Keratinocyte (primary cell): ENCODE measurements around the gene WEE2. TPM values are rescaled to one million over a fixed set of nuclear protein-coding genes. Genes with fewer than 3 reads are reported as not detected.

ENCODE experiments used
- DNase-seq: peaks from one replicate; pipeline ENCODE4 v3.0.0-alpha.2; 2011; ENCODE audit warnings: low read depth, missing footprints, low spot score
- FAIRE-seq: peaks from 2 replicates; lab custom pipeline; 2011; peaks lifted over from hg19 to GRCh38; lab: Jason Lieb, UNC
- H2AFZ ChIP-seq: 2 replicates; pipeline ENCODE4 v1.6.0; 2012; ENCODE audit warnings: low read length, control low read depth, inconsistent platforms; ENCODE audit not compliant: control insufficient read depth
- H3K27ac ChIP-seq: 2 replicates; pipeline ENCODE4 v1.5.1; 2011; ENCODE audit warnings: low read length; ENCODE audit not compliant: control insufficient read depth, insufficient read depth
- H3K27me3 ChIP-seq: 3 replicates; pipeline ENCODE4 v1.6.0; 2011; ENCODE audit warnings: low read length; ENCODE audit not compliant: control insufficient read depth, insufficient read depth; ENCODE audit errors: extremely low read depth
- H3K36me3 ChIP-seq, 2 experiments: 2 replicates in 1 of 2; 3 replicates in 1 of 2; pipeline ENCODE4 v1.5.1; 2011; ENCODE audit warnings: low read length in 2 of 2, mild to moderate bottlenecking in 1 of 2; ENCODE audit not compliant: control insufficient read depth in 2 of 2, insufficient read depth in 2 of 2; ENCODE audit errors: extremely low read depth in 1 of 2
- H3K4me1 ChIP-seq: 3 replicates; pipeline ENCODE4 v1.5.1; 2011; ENCODE audit warnings: low read length; ENCODE audit not compliant: control insufficient read depth, insufficient read depth; ENCODE audit errors: extremely low read depth
- H3K4me2 ChIP-seq: 3 replicates; pipeline ENCODE4 v1.6.0; 2011; ENCODE audit warnings: low read depth, low read length; ENCODE audit not compliant: control insufficient read depth, insufficient read depth; ENCODE audit errors: extremely low read depth
- H3K4me3 ChIP-seq, 3 experiments: fragments of 200-600 bp in 1 of 3; sonication (generic) in 1 of 3; 2 replicates in 2 of 3; 3 replicates in 1 of 3; pipeline ENCODE4 v1.5.1; 2011 to 2016; ENCODE audit warnings: low read length in 3 of 3, mild to moderate bottlenecking in 3 of 3, control low read depth in 2 of 3, inconsistent platforms in 1 of 3, low read depth in 1 of 3, mixed read lengths in 1 of 3, mixed run types in 1 of 3, moderate library complexity in 1 of 3; ENCODE audit not compliant: control insufficient read depth in 2 of 3, insufficient read depth in 2 of 3; ENCODE audit errors: extremely low read depth in 1 of 3
- H3K79me2 ChIP-seq: 2 replicates; pipeline ENCODE4 v1.6.0; 2012; ENCODE audit warnings: low read length; ENCODE audit not compliant: control insufficient read depth, insufficient read depth
- H3K9ac ChIP-seq: 3 replicates; pipeline ENCODE4 v1.6.0; 2011; ENCODE audit warnings: low read length; ENCODE audit not compliant: control insufficient read depth, insufficient read depth; ENCODE audit errors: extremely low read depth
- H3K9me1 ChIP-seq: 3 replicates; pipeline ENCODE4 v1.6.0; 2011; ENCODE audit warnings: low read length; ENCODE audit not compliant: control insufficient read depth, insufficient read depth; ENCODE audit errors: extremely low read depth
- H3K9me3 ChIP-seq: 2 replicates; pipeline ENCODE4 v1.5.1; 2012; ENCODE audit warnings: low read depth, low read length; ENCODE audit not compliant: control insufficient read depth
- H4K20me1 ChIP-seq: 3 replicates; pipeline ENCODE4 v1.6.0; 2011; ENCODE audit warnings: low read length; ENCODE audit not compliant: control insufficient read depth, insufficient read depth; ENCODE audit errors: extremely low read depth
- EZH2 ChIP-seq: IDR thresholded peaks from one replicate; pipeline ENCODE4 v1.6.1; 2012; ENCODE audit warnings: inconsistent platforms, mild to moderate bottlenecking, low read length, moderate library complexity
- dilution Hi-C: fragments of 300-500 bp; cut with MboI; formaldehyde crosslinking; loops from one replicate; pipeline ENCODE4 v1.7.0; 2020; ENCODE audit warnings: low sequenced_read_pairs; ENCODE audit not compliant: extremely low pct_ligation_motif_present
- polyA plus RNA-seq, 5 experiments: library from polyadenylated mRNA; depleted of rRNA in 3 of 5; stranded (reverse) in 3 of 5; stranded (forward) in 1 of 5; unstranded in 1 of 5; fragments of >200 nt; gene quantifications; 1 replicate in 1 of 5; 2 replicates in 3 of 5; 3 replicates in 1 of 5; pipeline versions ENCODE4 v1.2.1 to v1.2.3, GENCODE V29; 2011 to 2012; ENCODE audit warnings: missing spikeins in 2 of 5, low read depth in 1 of 5, low replicate concordance in 1 of 5
- TF ChIP-seq, protein P1 (sequence below), 3 experiments: IDR thresholded peaks in 1 of 3; conservative IDR thresholded peaks in 1 of 3; optimal IDR thresholded peaks in 1 of 3; 2 replicates in 2 of 3; 3 replicates in 1 of 3; pipeline versions ENCODE3 to v1.5.1; 2011; ENCODE audit warnings: low read length in 3 of 3, mild to moderate bottlenecking in 3 of 3, moderate library complexity in 2 of 3, control low read depth in 1 of 3, inconsistent platforms in 1 of 3; ENCODE audit not compliant: insufficient read depth in 2 of 3; ENCODE audit errors: extremely low read depth in 1 of 3

Gene WEE2
- polyA plus RNA-seq, 1 donor (not counting 4 experiments of a cell fraction or from before 2014, with no cell fraction given) = not detected

DNA sequence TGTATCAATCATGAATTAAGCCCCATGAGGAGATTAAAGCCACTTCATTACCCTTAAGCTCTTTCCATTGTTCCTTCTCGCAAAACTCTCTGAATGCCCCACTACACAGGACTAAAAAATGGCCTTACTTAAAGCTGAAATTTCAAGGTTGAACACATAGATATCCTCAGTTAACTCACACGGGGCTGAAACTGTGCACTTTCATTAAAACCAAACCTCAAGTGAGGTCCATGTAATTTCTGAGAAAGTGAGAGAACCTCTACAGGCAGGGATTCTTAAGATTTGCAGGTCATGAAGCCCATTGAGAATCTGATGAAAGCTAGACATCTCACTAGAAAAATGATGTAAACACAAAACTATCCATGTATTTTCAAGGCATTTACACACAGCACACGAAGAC is 22.1 kb upstream of the WEE2 start:
- Histone ChIP-seq H3K9me1 (no peaks in the 10 kb centered on the region), H3K27me3 (no peaks in the 10 kb centered on the region), H3K9me3 (no peaks in the 10 kb centered on the region), H3K36me3 (peaks cover 4 to 5% of the 10 kb centered on the region in 2 experiments), H3K79me2 (no peaks in the 10 kb centered on the region), H3K9ac (no peak overlapping the region), H3K4me1 (no peaks in the 10 kb centered on the region), H2AFZ (no peak overlapping the region), H3K4me3 (no peak overlapping the region), H4K20me1 (no peaks in the 10 kb centered on the region), H3K27ac (no peak overlapping the region), H3K4me2 (no peak overlapping the region)
- FAIRE-seq (no peak), DNase-seq (no peak)
- TF ChIP-seq, protein P1, sequence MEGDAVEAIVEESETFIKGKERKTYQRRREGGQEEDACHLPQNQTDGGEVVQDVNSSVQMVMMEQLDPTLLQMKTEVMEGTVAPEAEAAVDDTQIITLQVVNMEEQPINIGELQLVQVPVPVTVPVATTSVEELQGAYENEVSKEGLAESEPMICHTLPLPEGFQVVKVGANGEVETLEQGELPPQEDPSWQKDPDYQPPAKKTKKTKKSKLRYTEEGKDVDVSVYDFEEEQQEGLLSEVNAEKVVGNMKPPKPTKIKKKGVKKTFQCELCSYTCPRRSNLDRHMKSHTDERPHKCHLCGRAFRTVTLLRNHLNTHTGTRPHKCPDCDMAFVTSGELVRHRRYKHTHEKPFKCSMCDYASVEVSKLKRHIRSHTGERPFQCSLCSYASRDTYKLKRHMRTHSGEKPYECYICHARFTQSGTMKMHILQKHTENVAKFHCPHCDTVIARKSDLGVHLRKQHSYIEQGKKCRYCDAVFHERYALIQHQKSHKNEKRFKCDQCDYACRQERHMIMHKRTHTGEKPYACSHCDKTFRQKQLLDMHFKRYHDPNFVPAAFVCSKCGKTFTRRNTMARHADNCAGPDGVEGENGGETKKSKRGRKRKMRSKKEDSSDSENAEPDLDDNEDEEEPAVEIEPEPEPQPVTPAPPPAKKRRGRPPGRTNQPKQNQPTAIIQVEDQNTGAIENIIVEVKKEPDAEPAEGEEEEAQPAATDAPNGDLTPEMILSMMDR (optimal IDR thresholded peaks at IDR 0.05 in 1 of 3, IDR thresholded peaks at IDR 0.05 in 1 of 3, conservative IDR thresholded peaks at IDR 0.05 in 1 of 3; ENCODE audit: extremely low read depth in 1 of 3, insufficient read depth in 2 of 3, low read length in 3 of 3) = no peak
- no peak for TF ChIP-seq EZH2
- dilution Hi-C loops = no loop called here

DNA sequence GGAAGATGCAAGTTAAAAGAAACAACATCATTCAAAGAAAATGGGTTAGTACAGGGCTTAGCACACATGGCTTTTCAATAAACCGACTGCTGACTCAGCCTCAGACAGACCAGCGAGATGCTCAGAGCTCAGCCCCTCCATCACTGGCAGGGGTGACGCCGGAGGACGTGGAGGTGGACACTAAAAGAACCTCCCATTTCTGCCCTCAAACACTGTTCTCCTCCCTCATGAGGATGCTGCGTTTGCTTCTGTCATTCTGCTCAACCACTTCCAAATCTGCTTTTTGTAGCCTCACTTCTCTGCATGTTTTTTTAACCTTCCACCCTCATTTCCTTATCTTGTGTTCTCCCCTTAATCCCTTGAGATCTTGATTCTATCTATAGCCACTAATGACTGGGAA is 21.5 kb upstream of the WEE2 start:
- no peak for FAIRE-seq
- H2AFZ ChIP-seq = no peak overlapping the region
- H3K27me3 ChIP-seq = no peaks in the 10 kb centered on the region
- TF ChIP-seq, protein P1 (optimal IDR thresholded peaks at IDR 0.05 in 1 of 3, IDR thresholded peaks at IDR 0.05 in 1 of 3, conservative IDR thresholded peaks at IDR 0.05 in 1 of 3; ENCODE audit: extremely low read depth in 1 of 3, insufficient read depth in 2 of 3, low read length in 3 of 3) = no peak
- no peak for TF ChIP-seq EZH2
- no peak overlapping the region for H3K4me3 ChIP-seq
- no peaks in the 10 kb centered on the region for H3K79me2 ChIP-seq
- H3K27ac ChIP-seq = no peak overlapping the region
- H3K9ac ChIP-seq = no peak overlapping the region
- H3K4me1 ChIP-seq = no peaks in the 10 kb centered on the region
- H3K4me2 ChIP-seq = no peak overlapping the region
- peaks cover 4 to 5% of the 10 kb centered on the region in 2 experiments for H3K36me3 ChIP-seq
- no peaks in the 10 kb centered on the region for H3K9me3 ChIP-seq
- no peak for DNase-seq
- no peaks in the 10 kb centered on the region for H4K20me1 ChIP-seq
- H3K9me1 ChIP-seq = no peaks in the 10 kb centered on the region
- dilution Hi-C loops = no loop called here
